Measurements from ENCODE around the gene MMP14.

DNA sequence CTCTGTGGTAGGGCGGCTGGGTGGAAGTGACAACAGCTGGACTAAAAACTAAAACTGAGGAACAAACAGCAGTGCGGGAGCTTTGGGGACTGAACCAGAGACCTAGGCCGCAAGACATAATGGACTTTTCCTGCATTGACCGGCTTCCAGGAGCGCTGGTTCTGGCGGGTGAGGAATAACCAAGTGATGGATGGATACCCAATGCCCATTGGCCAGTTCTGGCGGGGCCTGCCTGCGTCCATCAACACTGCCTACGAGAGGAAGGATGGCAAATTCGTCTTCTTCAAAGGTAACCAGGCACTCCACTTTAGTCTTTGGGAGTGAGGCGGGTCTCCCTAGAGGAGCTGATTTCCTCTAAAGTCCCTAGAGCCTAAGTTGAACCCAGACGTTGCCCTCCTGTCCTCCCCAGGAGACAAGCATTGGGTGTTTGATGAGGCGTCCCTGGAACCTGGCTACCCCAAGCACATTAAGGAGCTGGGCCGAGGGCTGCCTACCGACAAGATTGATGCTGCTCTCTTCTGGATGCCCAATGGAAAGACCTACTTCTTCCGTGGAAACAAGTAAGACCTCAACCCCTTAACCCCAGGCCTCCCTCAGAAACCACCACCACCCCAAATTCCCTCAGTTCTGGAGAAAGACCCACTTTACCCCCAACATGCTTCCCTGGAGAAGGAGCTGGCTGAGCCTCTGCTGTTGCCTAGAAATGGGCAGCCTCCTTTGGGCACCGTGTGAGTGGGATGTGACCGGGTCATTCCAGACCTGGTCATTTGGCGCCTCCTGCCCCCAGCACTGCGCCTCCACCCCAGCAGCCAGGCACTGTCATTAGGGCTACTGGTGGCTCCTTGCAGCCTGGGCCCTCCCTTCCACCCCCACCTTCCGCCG lies 8.1 kb downstream of the MMP14 start:
- TF ChIP-seq POLR2A (IDR thresholded peaks at IDR 0.05; ENCODE audit: low read length), result no peak
- no peak for TF ChIP-seq GATA1 (IDR thresholded peaks at IDR 0.05; ENCODE audit: low read depth, low read length)

Data from erythroblast (primary cell).